B cell (primary cell): ENCODE results near the gene TCP10L.

ENCODE experiments used
- CTCF ChIP-seq: fragments of 200-600 bp; IDR thresholded peaks from one replicate; pipeline ENCODE4 v1.8.0; 2022; ENCODE audit warnings: antibody characterized with exemption, mild to moderate bottlenecking
- EZH2 ChIP-seq: IDR thresholded peaks from 2 replicates; pipeline ENCODE4 v1.6.1; 2012; ENCODE audit warnings: borderline replicate concordance, low read depth, mild to moderate bottlenecking, moderate library complexity, low read length; ENCODE audit not compliant: insufficient read depth, poor library complexity, severe bottlenecking

- TF ChIP-seq CTCF (no peak), EZH2 (no peak)
Measured at GRCh38 chr21:32590130-32590529, 4.8 kb upstream of the TCP10L start.
